Mononuclear cell (primary cell): ENCODE results near the gene SPTB. TPM values are rescaled to one million over a fixed set of nuclear protein-coding genes. Genes with fewer than 3 reads are reported as not detected.

Experiments used
- H3K27me3 ChIP-seq: 2 replicates; pipeline ENCODE4 v1.6.0; 2011; ENCODE audit warnings: low read length, control low read depth; ENCODE audit not compliant: insufficient read depth
- H3K4me1 ChIP-seq: 2 replicates; pipeline ENCODE4 v1.5.1; 2011; ENCODE audit warnings: mild to moderate bottlenecking, low read length, control low read depth; ENCODE audit not compliant: insufficient read depth
- H3K4me3 ChIP-seq: 2 replicates; pipeline ENCODE4 v1.5.1; 2011; ENCODE audit warnings: mild to moderate bottlenecking, low read length, moderate library complexity
- H3K9me3 ChIP-seq: 2 replicates; pipeline ENCODE4 v1.5.1; 2011; ENCODE audit warnings: low read depth, mild to moderate bottlenecking, control low read depth, low read length
- total RNA-seq: library from RNA; depleted of rRNA; stranded (reverse); fragments of >200 nt; gene quantifications from one replicate; pipeline ENCODE4 v1.2.3, GENCODE V29; 2012

SPTB gene
- total RNA-seq, 1 donor = 1.5 TPM

GRCh38 chr14:64704743-64705380, 174.8 kb downstream of the SPTB start:
- H3K9me3 ChIP-seq = no peaks in the 10 kb centered on the region
- peaks cover 38% of the 10 kb centered on the region for H3K27me3 ChIP-seq
- peak overlapping the region; percentile 59 for H3K4me3 ChIP-seq
- H3K4me1 ChIP-seq = peaks cover 79% of the 10 kb centered on the region

- Histone ChIP-seq H3K4me1 (peaks cover 79% of the 10 kb centered on the region), H3K27me3 (peaks cover 38% of the 10 kb centered on the region), H3K4me3 (peak within 1 kb of the TSS; percentile 59), H3K9me3 (no peaks in the 10 kb centered on the region)
These were observed 175.5 kb downstream of the SPTB start, which contains the start of gene PLEKHG3 for GRCh38 chr14:64704143-64704742. Gene PLEKHG3 (plus strand): TSS chr14:64704424. CDS start chr14:64727632, 23,208 bp downstream.

- peak overlapping the region; percentile 59 for H3K4me3 ChIP-seq
- no peaks in the 10 kb centered on the region for H3K9me3 ChIP-seq
- H3K4me1 ChIP-seq = peaks cover 79% of the 10 kb centered on the region
- peaks cover 38% of the 10 kb centered on the region for H3K27me3 ChIP-seq
These were observed 176.1 kb downstream of the SPTB start for GRCh38 chr14:64703395-64704142.

DNA sequence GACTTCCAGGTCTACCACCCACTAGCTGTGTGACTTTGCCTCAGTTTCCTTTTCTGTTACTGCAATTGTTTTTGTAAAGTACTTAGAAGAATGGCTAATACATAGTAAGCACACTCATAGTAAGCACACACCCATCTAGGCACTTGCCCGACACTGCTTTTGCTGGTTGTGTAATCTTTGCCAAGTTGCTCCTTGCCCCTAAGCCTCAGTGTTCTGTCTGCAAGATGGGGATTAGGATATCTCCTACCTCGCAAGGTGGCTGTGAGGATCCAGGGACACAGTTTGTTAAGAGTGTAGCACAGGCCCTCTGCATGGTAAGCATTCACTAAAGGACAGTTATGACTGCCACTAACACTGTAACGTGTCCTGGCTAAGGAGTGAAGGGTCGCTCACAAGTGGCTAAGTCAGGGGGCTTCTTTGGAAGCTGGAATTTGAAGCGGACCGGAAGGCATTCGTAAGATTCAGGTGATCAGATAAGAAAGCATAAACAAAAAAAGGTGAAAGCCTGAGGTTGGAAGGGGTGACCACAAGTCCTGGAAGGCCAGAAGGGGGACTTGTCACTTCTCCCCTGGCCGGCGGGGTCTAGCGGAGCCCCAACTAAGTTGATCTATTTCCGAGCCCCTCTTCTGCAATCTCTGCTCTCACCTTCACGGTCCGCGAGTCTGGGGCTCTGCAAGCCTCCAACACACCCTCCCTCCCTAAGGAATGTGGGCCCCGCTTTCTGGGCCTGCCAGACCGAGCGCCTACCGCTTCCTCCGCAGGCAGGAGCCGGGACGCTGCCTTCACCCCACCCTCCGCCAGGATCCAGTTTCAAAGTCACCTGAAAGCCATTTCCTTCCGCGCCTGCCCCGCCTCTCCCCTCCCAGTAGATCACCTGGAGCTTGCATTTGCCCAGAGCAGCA, 177.0 kb downstream of the SPTB start:
- Histone ChIP-seq H3K27me3 (peaks cover 38% of the 10 kb centered on the region), H3K4me3 (peak overlapping the region; percentile 59), H3K4me1 (peaks cover 79% of the 10 kb centered on the region), H3K9me3 (no peaks in the 10 kb centered on the region)

DNA sequence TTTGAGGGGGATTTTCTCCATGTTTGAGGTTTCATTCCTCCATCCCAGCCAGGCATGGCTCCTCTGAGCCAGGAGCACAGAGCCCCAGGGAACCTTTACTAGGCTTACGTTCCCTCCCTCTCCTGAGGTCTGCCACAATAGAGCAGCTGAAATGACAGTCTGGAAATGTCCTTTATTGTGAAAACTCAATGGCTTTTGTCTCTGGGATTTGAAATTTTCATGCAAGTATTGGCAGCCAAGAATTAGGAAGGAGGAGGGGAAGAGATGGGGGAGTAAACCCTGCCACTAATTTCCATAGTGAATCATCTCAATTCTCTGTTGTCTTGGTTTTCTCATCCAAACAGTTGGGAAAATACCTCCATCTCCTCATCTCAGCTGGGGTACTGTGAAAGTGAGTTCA, 178.0 kb downstream of the SPTB start:
- Histone ChIP-seq H3K4me1 (peaks cover 77% of the 10 kb centered on the region), H3K9me3 (no peaks in the 10 kb centered on the region), H3K27me3 (peaks cover 38% of the 10 kb centered on the region), H3K4me3 (no peak overlapping the region)

- Histone ChIP-seq H3K4me1 (peaks cover 76% of the 10 kb centered on the region), H3K9me3 (no peaks in the 10 kb centered on the region), H3K27me3 (peaks cover 38% of the 10 kb centered on the region), H3K4me3 (no peak overlapping the region)
These were observed 178.8 kb downstream of the SPTB start for GRCh38 chr14:64700894-64701293.

DNA sequence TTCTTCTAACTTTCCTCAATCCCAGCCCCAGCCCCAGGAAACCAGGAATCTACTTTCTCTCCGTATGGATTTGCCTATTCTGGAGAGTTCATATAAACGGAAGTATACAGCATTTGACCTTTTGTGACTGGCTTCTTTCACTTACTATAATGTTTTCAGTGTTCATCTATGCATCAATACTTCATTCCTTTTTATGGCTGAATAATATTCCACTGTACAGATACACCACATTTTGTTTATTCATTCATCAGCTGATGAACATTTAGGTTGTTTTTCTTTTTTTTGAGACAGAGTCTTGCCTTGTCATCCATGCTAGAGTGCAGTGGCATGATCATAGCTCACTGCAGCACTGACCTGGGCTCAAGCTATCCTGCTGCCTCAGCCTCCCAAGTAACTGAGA, 179.4 kb downstream of the SPTB start:
- no peaks in the 10 kb centered on the region for H3K9me3 ChIP-seq
- no peak overlapping the region for H3K4me3 ChIP-seq
- H3K4me1 ChIP-seq = peaks cover 70% of the 10 kb centered on the region
- peaks cover 38% of the 10 kb centered on the region for H3K27me3 ChIP-seq

- Histone ChIP-seq H3K4me1 (peaks cover 57% of the 10 kb centered on the region), H3K27me3 (peaks cover 37% of the 10 kb centered on the region), H3K9me3 (no peaks in the 10 kb centered on the region), H3K4me3 (no peak overlapping the region)
These were observed 180.8 kb downstream of the SPTB start for GRCh38 chr14:64698903-64699302.

DNA sequence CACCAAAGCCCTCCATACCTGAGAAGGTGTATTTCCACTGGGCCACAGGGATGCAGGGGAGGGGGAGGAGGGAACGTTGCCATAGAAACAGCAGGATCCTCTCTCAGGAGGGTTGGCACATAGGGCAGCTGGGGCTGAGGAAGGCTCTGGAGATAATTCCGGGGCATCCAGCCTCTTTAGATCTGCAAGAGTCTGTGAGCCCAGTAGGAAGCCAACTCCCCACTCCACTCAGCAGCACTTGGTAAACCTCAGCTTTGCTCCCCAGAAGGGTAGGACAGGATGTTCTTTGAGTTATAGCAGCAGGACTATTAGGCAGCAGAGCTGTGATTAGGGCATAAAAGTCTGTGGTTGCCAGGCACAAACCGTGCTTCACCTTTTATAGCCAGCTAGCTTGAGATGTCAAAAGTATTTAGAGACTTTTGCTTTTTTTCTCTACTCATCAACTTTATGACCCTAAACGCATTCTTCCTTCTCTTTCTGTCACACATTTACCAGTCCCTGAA, 183.3 kb downstream of the SPTB start:
- H3K4me1 ChIP-seq = peaks cover 54% of the 10 kb centered on the region
- H3K9me3 ChIP-seq = no peaks in the 10 kb centered on the region
- H3K4me3 ChIP-seq = no peak overlapping the region
- H3K27me3 ChIP-seq = peaks cover 13% of the 10 kb centered on the region

Other genes starting within 250 kb of the SPTB start
- 6.7 TPM for gene PLEKHG3, start 175.5 kb downstream of the SPTB start, total RNA-seq
- 110 TPM for gene CHURC1, start 34.5 kb upstream of the SPTB start, total RNA-seq
- gene GPX2, start 62.8 kb upstream of the SPTB start, total RNA-seq = not detected
- gene RAB15, start 92.4 kb upstream of the SPTB start, total RNA-seq = 2.9 TPM
- 3.5 TPM for gene FNTB, start 107.0 kb upstream of the SPTB start, total RNA-seq
- gene MAX, start 222.6 kb upstream of the SPTB start, total RNA-seq = 158 TPM